RPMI8226 (cell line): ENCODE results near the gene MAPK10.
A peak's percentile ranks its signal among the peaks of the same experiment; 100 is the strongest.

ENCODE experiments used
- DNase-seq: peaks from one replicate; pipeline ENCODE4 v3.0.0-alpha.2; 2015

The MAPK10 gene

GRCh38 chr4:86359944-86360478 is at the start of gene MAPK10:
MAPK10 (minus strand) TSS chr4:86360053.
- DNase-seq: peak; percentile 78

- DNase-seq: no peak
Observed at GRCh38 chr4:86403575-86403974, 43.7 kb upstream of the MAPK10 start.

- DNase-seq: no peak
Observed at GRCh38 chr4:86401826-86402225, 42.0 kb upstream of the MAPK10 start.

GRCh38 chr4:86400216-86400615 is 40.4 kb upstream of the MAPK10 start:
- DNase-seq: no peak

- no peak for DNase-seq
Observed at GRCh38 chr4:86398187-86398586, 38.3 kb upstream of the MAPK10 start.

- no peak for DNase-seq
Observed at GRCh38 chr4:86393749-86394148, 33.9 kb upstream of the MAPK10 start.

- no peak for DNase-seq
Observed at GRCh38 chr4:86389664-86390063, 29.8 kb upstream of the MAPK10 start.

GRCh38 chr4:86388252-86388651 is 28.4 kb upstream of the MAPK10 start:
- DNase-seq: no peak

- no peak for DNase-seq
Observed at GRCh38 chr4:86386817-86387415, 27.1 kb upstream of the MAPK10 start.

GRCh38 chr4:86386201-86386600 is 26.3 kb upstream of the MAPK10 start:
- DNase-seq: no peak

- no peak for DNase-seq
Observed at GRCh38 chr4:86381431-86381830, 21.6 kb upstream of the MAPK10 start.

GRCh38 chr4:86380181-86380724 is 20.4 kb upstream of the MAPK10 start:
- no peak for DNase-seq

- no peak for DNase-seq
Observed at GRCh38 chr4:86376850-86377249, 17.0 kb upstream of the MAPK10 start.

- no peak for DNase-seq
Observed at GRCh38 chr4:86368433-86368832, 8.6 kb upstream of the MAPK10 start.

- DNase-seq: no peak
Observed at GRCh38 chr4:86367577-86367976, 7.7 kb upstream of the MAPK10 start.

- DNase-seq: no peak
Observed at GRCh38 chr4:86366920-86367319, 7.1 kb upstream of the MAPK10 start.

- no peak for DNase-seq
Observed at GRCh38 chr4:86362510-86362909, 2.7 kb upstream of the MAPK10 start.

GRCh38 chr4:86358257-86358656 is 1.6 kb downstream of the MAPK10 start:
- no peak for DNase-seq

- DNase-seq: no peak
Observed at GRCh38 chr4:86357608-86358007, 2.2 kb downstream of the MAPK10 start.

GRCh38 chr4:86356425-86357210 is 3.2 kb downstream of the MAPK10 start:
- no peak for DNase-seq

GRCh38 chr4:86354390-86354789 is 5.5 kb downstream of the MAPK10 start:
- DNase-seq: no peak

GRCh38 chr4:86346320-86346719 is 13.5 kb downstream of the MAPK10 start:
- DNase-seq: no peak

GRCh38 chr4:86344127-86344526 is 15.7 kb downstream of the MAPK10 start:
- no peak for DNase-seq

- DNase-seq: no peak
Observed at GRCh38 chr4:86338989-86339388, 20.9 kb downstream of the MAPK10 start.
